ENCODE measurements around the gene LOC101059915.

LOC101059915 gene

DNA sequence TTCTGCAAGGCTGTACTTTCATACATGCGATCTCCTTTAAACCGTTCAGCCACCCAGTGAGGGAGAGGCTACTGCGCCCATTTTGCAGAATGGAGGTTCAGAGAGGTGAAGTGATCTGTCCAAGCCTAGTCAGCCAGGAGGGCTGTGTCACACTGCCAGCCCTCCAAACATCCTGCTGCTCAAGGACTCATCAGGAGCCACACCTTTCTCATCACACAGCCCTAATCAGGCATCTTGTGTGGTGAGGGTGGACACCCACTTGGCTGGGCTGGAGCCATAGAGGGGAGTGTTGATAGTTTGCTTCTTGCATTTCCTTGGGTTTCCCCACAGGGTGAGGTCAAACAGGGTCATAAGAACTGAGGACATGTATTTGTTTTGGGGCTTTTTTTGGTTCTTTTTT is 43.6 kb upstream of the LOC101059915 start:
- Histone ChIP-seq H2BK20ac (ENCODE audit: low read depth, low read length, poor library complexity, severe bottlenecking) (no peak overlapping the region), H3K4me2 (ENCODE audit: insufficient read depth, insufficient read length, low read length) (no peak overlapping the region), H2BK5ac (ENCODE audit: insufficient read length, low read length) (no peak overlapping the region), H3K9ac (ENCODE audit: extremely low read depth, insufficient read length, low read length) (no peak overlapping the region), H2BK15ac (ENCODE audit: low read depth, low read length) (no peak overlapping the region), H3T11ph (ENCODE audit: low read length) (no peak overlapping the region), H3K18ac (ENCODE audit: insufficient read length, low read depth, low read length) (no peak overlapping the region), H3K79me2 (ENCODE audit: insufficient read depth, low read length) (no peaks in the 10 kb centered on the region), H4K20me1 (ENCODE audit: control insufficient read depth, insufficient read depth, insufficient read length) (no peaks in the 10 kb centered on the region), H2AK5ac (ENCODE audit: insufficient read length, low read length) (no peak overlapping the region), H3K4me1 (ENCODE audit: insufficient read depth, low read length) (no peaks in the 10 kb centered on the region), H3K79me1 (ENCODE audit: insufficient read depth, low read depth, low read length, poor library complexity, severe bottlenecking) (no peaks in the 10 kb centered on the region), H2BK12ac (ENCODE audit: insufficient read length, low read depth, low read length) (no peak overlapping the region), H4K8ac (replicated peaks; ENCODE audit: insufficient read length, low read depth, low read length) (no peak overlapping the region), H3K14ac (ENCODE audit: insufficient read depth, low read length) (no peak overlapping the region), H3K27me3 (ENCODE audit: insufficient read depth, low read length) (no peaks in the 10 kb centered on the region), H3K4ac (ENCODE audit: low read depth, low read length) (no peak overlapping the region), H4K91ac (ENCODE audit: insufficient read length, low read depth, low read length) (no peak overlapping the region), H3K23ac (ENCODE audit: insufficient read length, low read depth, low read length) (no peak overlapping the region), H3K56ac (ENCODE audit: insufficient read length, low read depth, low read length) (no peak overlapping the region), H3K27ac (ENCODE audit: insufficient read length, low read depth, low read length) (no peak overlapping the region), H3K23me2 (ENCODE audit: insufficient read length, low read depth, low read length, poor library complexity, severe bottlenecking) (no peaks in the 10 kb centered on the region), H4K5ac (ENCODE audit: insufficient read length, low read depth, low read length) (no peak overlapping the region), H3K9me3 (ENCODE audit: control insufficient read depth, low read depth, low read length) (peaks cover 33% of the 10 kb centered on the region), H2BK120ac (ENCODE audit: low read depth, low read length, poor library complexity, severe bottlenecking) (no peak overlapping the region), H2AFZ (ENCODE audit: low read length) (no peak overlapping the region)
- no peak overlapping the region for H3K27ac Mint-ChIP-seq
- no peaks in the 10 kb centered on the region for H3K27me3 Mint-ChIP-seq (ENCODE audit: low read depth)
- H3K4me1 Mint-ChIP-seq = peaks cover 2 to 9% of the 10 kb centered on the region in 2 experiments; a peak in 1 of 4 replicates
- H3K9me3 Mint-ChIP-seq = peaks cover 69 to 79% of the 10 kb centered on the region in 2 experiments
- DNase-seq = no peak
- no peak overlapping the region for H3K4me3 Mint-ChIP-seq
- TF ChIP-seq, protein P1, sequence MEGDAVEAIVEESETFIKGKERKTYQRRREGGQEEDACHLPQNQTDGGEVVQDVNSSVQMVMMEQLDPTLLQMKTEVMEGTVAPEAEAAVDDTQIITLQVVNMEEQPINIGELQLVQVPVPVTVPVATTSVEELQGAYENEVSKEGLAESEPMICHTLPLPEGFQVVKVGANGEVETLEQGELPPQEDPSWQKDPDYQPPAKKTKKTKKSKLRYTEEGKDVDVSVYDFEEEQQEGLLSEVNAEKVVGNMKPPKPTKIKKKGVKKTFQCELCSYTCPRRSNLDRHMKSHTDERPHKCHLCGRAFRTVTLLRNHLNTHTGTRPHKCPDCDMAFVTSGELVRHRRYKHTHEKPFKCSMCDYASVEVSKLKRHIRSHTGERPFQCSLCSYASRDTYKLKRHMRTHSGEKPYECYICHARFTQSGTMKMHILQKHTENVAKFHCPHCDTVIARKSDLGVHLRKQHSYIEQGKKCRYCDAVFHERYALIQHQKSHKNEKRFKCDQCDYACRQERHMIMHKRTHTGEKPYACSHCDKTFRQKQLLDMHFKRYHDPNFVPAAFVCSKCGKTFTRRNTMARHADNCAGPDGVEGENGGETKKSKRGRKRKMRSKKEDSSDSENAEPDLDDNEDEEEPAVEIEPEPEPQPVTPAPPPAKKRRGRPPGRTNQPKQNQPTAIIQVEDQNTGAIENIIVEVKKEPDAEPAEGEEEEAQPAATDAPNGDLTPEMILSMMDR (conservative IDR thresholded peaks at IDR 0.05) = no peak
- WGBS (ENCODE audit: extremely low coverage, insufficient read length, low lambda C conversion rate) = no CpG with 5 or more reads among the region's 3 CpGs
- peaks cover 0 to 5% (median 2%) of the 10 kb centered on the region in 3 experiments; a peak in 4 of 7 replicates for H3K36me3 Mint-ChIP-seq (ENCODE audit: insufficient read depth in 1 of 3, low read depth in 3 of 3)
